Glutamatergic neuron (in vitro differentiated cells): ENCODE results near the gene PEAK1. TPM values are rescaled to one million over a fixed set of nuclear protein-coding genes. Genes with fewer than 3 reads are reported as not detected.
A peak's percentile ranks its signal among the peaks of the same experiment; 100 is the strongest.

Experiments
- DNase-seq: peaks from one replicate; pipeline ENCODE4 v3.0.0; 2022
- H3K27ac Mint-ChIP-seq: one replicate; pipeline ENCODE4 v1.8.0; 2020; ENCODE audit warnings: mild to moderate bottlenecking, mixed read lengths, inconsistent platforms; ENCODE audit not compliant: unreplicated experiment
- H3K27me3 Mint-ChIP-seq: one replicate; pipeline ENCODE4 v1.8.0; 2020; ENCODE audit warnings: mild to moderate bottlenecking, moderate library complexity, mixed read lengths, inconsistent platforms; ENCODE audit not compliant: unreplicated experiment
- H3K36me3 Mint-ChIP-seq: one replicate; pipeline ENCODE4 v1.8.0; 2020; ENCODE audit warnings: mild to moderate bottlenecking, mixed read lengths, inconsistent platforms; ENCODE audit not compliant: unreplicated experiment
- H3K4me1 Mint-ChIP-seq: one replicate; pipeline ENCODE4 v1.8.0; 2020; ENCODE audit warnings: mild to moderate bottlenecking, low read depth, mixed read lengths, inconsistent platforms; ENCODE audit not compliant: unreplicated experiment
- H3K4me3 Mint-ChIP-seq: one replicate; pipeline ENCODE4 v1.8.0; 2020; ENCODE audit warnings: mild to moderate bottlenecking, mixed read lengths, inconsistent platforms; ENCODE audit not compliant: unreplicated experiment
- H3K9me3 Mint-ChIP-seq: one replicate; pipeline ENCODE4 v1.8.0; 2020; ENCODE audit warnings: mild to moderate bottlenecking, moderate library complexity, mixed read lengths, inconsistent platforms; ENCODE audit not compliant: unreplicated experiment
- CTCF ChIP-seq: fragments of 200-600 bp; sonication (generic); IDR thresholded peaks from one replicate; pipeline ENCODE4 v1.5.0; 2021; ENCODE audit not compliant: partially characterized antibody, unreplicated experiment
- total RNA-seq: library from RNA; stranded (reverse); fragmentation: NEBNext Ultra II Directional; extraction: Animal tissue kit (Norgen Biotek cat#: 25700); gene quantifications from one replicate; pipeline ENCODE4 v1.2.1, GENCODE V29; 2021; ENCODE audit not compliant: unreplicated experiment

The PEAK1 gene
- total RNA-seq, 1 donor from 2014 or later: 110 TPM

GRCh38 chr15:77098572-77098971 is 321.3 kb downstream of the PEAK1 start:
- DNase-seq: no peak
- Mint-ChIP-seq H3K27ac (no peak overlapping the region), H3K4me1 (peaks cover 20% of the 10 kb centered on the region), H3K4me3 (no peak overlapping the region), H3K27me3 (peaks cover 2% of the 10 kb centered on the region), H3K9me3 (no peaks in the 10 kb centered on the region), H3K36me3 (no peaks in the 10 kb centered on the region)
- TF ChIP-seq CTCF: no peak

- DNase-seq: no peak
- Mint-ChIP-seq H3K9me3 (no peaks in the 10 kb centered on the region), H3K27me3 (peaks cover 2% of the 10 kb centered on the region), H3K36me3 (no peaks in the 10 kb centered on the region), H3K4me3 (no peak overlapping the region), H3K4me1 (peaks cover 20% of the 10 kb centered on the region), H3K27ac (no peak overlapping the region)
- no peak for TF ChIP-seq CTCF
These were observed 322.0 kb downstream of the PEAK1 start for GRCh38 chr15:77097921-77098320.

GRCh38 chr15:77097248-77097721 is 322.6 kb downstream of the PEAK1 start:
- peak; percentile 24 for DNase-seq
- H3K36me3 Mint-ChIP-seq: no peaks in the 10 kb centered on the region
- peak overlapping the region; percentile 26 for H3K27ac Mint-ChIP-seq
- H3K27me3 Mint-ChIP-seq: peaks cover 2% of the 10 kb centered on the region
- peaks cover 20% of the 10 kb centered on the region for H3K4me1 Mint-ChIP-seq
- no peak for TF ChIP-seq CTCF
- H3K9me3 Mint-ChIP-seq: no peaks in the 10 kb centered on the region
- H3K4me3 Mint-ChIP-seq: no peak overlapping the region

- Mint-ChIP-seq H3K4me1 (peaks cover 20% of the 10 kb centered on the region), H3K27me3 (peaks cover 3% of the 10 kb centered on the region), H3K36me3 (no peaks in the 10 kb centered on the region), H3K9me3 (no peaks in the 10 kb centered on the region), H3K27ac (no peak overlapping the region), H3K4me3 (no peak overlapping the region)
- no peak for DNase-seq
- no peak for TF ChIP-seq CTCF
These were observed 323.4 kb downstream of the PEAK1 start for GRCh38 chr15:77096541-77096940.

GRCh38 chr15:77096138-77096537 is 323.8 kb downstream of the PEAK1 start:
- Mint-ChIP-seq H3K27me3 (peaks cover 6% of the 10 kb centered on the region), H3K9me3 (no peaks in the 10 kb centered on the region), H3K27ac (no peak overlapping the region), H3K4me3 (no peak overlapping the region), H3K36me3 (no peaks in the 10 kb centered on the region), H3K4me1 (peaks cover 20% of the 10 kb centered on the region)
- TF ChIP-seq CTCF: no peak
- DNase-seq: no peak
